HG03378 (cell line): Measurements from ENCODE around the gene FADD.

Source experiments
- ATAC-seq: cut with Tn5 transposase; IDR thresholded peaks from one replicate; pipeline ENCODE4 v1.9.1; 2021; ENCODE audit warnings: mild to moderate bottlenecking, moderate library complexity; ENCODE audit not compliant: unreplicated experiment

Gene FADD

GRCh38 chr11:70230840-70231710 lies 28.0 kb downstream of the FADD start:
- ATAC-seq: no peak

- ATAC-seq: no peak
These were observed 29.9 kb downstream of the FADD start for GRCh38 chr11:70233034-70233433.

DNA sequence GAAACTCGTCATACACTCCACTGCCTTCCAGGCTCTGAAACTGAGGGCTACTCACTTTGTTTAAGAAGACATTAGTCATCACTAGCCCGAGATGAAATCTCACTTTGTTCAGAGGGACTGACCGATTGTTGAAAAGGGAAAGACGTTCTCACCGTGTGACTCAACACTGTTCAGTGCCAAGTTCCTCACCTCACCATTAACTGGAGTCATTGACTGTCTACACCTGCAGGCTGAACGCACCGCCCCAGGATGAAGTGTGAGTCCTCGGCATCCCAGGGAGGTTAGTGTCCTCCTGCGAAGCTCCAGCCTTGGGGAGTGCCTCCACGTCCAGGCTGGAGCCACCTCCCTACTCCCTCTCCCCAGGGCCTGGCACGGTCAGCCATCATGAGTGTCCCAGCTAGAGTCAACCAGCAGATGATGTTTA lies 30.4 kb downstream of the FADD start:
- ATAC-seq: no peak

GRCh38 chr11:70233962-70234361 lies 30.9 kb downstream of the FADD start:
- ATAC-seq: no peak

- no peak for ATAC-seq
These were observed 37.2 kb downstream of the FADD start for GRCh38 chr11:70240337-70240736.

DNA sequence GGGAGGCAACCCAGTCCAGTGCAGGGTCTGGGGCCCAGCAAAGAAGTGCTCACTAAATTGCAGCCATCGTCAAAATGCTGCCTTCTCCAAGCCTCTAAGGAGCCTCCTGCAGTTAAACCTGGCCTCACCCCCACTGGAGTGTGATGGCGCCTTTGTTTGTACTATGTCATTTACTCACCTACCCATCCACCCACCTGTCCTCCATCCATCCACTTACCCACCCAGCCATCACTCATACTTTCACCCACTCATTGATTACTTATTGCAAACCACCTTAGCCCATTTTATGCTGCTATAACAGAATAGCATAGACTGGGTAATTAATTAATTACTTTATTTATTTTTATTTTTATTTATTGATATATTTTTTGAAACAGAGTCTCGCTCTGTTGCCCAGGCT lies 38.6 kb downstream of the FADD start:
- no peak for ATAC-seq

DNA sequence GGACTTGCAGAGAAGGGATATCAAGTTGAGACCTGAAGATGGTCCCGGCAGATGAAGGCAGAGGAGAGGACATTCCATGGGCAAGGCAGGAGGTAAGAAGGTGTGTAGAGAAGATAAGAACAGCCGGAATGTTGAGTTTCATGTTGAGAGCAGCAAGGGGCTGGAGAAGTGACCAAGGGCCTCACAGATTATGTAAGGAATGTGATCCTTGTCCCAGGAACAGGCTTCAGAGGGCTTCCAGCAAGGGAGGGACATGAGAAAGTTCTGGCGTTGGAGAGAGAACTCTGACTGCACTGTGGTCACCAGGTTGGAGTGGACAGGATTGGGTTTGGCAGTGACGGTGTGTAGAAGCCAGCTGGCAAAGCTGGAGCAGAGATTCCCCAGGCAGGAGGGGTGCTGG lies 39.8 kb downstream of the FADD start:
- ATAC-seq: no peak

GRCh38 chr11:70243912-70244652 lies 41.0 kb downstream of the FADD start:
- ATAC-seq: no peak

- no peak for ATAC-seq
These were observed 41.6 kb downstream of the FADD start for GRCh38 chr11:70244698-70245097.

DNA sequence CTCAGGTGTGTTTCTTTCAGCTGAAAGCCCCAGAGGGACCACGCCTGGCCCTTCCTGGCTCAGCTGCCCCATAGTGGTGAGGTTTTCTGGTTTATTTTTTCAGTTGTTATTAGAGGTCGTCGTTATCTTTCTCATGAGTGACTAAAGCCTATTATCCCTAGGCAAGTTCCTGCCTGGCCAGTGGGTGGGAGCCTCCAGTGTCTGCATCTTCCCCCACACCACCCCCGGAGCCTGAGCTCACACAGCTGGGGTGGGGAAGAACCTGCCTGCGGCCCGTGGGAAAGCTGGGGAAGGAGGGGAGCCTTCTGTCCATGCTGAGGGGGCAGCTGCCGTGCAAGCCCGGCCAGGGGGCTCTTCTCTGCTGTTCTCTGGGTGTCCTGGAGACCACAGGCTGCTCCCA lies 43.1 kb downstream of the FADD start:
- no peak for ATAC-seq

DNA sequence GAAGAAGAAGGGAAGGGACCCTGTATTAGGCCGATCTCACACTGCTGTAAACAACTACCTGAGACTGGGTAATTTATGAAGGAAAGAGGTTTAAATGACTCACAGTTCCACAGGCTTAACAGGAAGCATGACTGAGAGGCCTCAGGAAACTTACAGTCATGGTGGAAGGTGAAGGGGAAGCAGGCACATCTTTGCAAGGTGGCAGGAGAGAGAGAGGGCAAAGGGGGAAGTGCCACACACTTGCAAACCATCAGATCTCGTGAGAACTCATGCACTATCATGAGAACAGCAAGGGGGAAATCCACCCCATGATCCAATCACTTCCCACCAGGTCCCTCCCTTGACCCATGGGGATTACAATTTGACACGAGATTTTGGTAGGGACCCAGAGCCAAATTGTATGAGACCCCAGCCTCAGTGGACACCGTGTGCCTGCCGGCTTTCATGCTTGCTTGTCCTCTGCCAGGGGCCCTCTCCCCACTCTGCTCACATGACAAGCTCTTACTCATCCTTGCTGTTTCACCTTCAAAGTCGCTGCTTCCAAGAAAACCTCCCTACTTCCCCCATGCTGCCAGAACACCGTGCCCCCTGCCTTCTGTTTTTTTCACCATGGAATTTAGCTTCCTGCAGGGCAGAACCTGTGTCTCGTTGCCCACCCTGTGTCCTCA lies 44.1 kb downstream of the FADD start:
- no peak for ATAC-seq

GRCh38 chr11:70247710-70248072 lies 44.6 kb downstream of the FADD start:
- no peak for ATAC-seq

DNA sequence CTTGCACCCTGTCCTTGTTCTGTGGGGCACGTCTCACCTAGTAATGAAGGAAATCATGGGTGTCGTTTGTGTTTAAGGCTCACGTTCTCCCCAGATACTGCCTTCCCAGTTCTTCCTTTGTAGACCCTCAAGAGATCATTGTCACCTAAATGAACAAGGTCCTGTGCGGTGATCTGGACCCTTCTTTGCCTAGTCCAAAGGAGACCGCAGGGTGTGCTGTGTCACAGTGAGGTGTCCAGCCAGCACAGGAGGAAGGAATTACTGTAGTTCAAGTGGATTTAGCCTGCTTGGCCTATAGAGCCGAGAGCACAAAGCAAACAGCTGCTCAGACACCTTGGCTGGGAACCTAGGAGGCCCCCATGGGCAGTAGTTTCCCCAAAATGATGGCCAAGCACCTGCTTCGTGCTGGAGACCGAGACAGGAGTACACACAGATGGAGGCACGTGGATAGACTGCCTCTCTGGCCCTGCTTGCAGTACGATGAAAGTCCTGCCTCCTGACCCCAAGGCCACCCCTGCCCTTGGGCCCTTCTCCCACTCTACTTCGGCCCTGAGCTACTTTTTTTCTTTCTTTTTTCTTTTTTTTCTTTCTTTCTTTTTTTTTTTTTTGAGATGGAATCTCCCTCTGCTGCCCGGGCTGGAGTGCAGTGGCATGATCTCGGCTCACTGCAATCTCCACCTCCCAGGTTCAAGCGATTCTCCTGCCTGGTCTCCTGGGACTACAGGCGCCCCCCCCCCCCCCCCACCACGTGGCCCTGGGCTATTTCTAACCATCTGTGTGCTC lies 48.0 kb downstream of the FADD start:
- ATAC-seq: no peak

DNA sequence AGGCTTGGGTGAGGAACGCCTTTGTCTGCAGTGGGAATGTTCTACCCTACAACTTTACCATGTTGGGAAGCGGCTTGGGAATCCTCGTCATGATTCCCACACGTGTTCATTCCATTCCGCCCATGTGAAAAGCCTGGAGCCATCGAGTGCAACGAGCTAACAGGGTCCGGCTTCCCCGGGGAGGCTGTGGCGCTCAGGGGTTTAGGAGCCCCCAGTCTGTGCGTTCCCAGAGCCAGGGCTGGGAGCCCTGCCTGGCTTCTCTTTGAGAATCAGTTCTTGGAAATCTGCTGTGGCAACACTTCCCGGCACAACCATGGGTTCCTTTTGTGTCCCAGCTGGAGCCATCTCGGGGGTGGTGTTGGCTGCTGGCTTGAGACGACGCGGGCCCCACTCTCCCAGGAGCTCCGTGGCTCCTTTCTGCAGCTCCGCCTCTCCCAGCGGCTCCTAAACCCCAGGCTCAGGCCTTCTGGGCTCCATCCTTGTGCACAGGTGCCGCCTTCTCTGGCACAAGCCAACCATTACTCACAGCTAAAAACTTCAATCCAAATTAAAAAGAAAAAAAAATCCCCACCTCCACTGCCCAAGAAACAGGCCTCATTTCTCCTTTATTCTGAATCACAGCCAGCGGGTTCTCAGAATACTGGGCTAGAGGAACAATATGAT lies 48.7 kb downstream of the FADD start:
- ATAC-seq: no peak

GRCh38 chr11:70252844-70253243 lies 49.7 kb downstream of the FADD start:
- ATAC-seq: no peak

GRCh38 chr11:70255477-70256116 lies 52.5 kb downstream of the FADD start:
- ATAC-seq: no peak
